GM21619 (cell line): ENCODE data around the gene MAGI1.

ENCODE experiments used
- ATAC-seq: cut with Tn5 transposase; IDR thresholded peaks from one replicate; pipeline ENCODE4 v1.9.1; 2021; ENCODE audit not compliant: unreplicated experiment

The MAGI1 gene

GRCh38 chr3:65313666-65314065, 725.1 kb downstream of the MAGI1 start:
- ATAC-seq: no peak

GRCh38 chr3:65305836-65306235, 732.9 kb downstream of the MAGI1 start:
- ATAC-seq: no peak
